ENCODE results near the gene ARHGAP10. TPM values are rescaled to one million over a fixed set of nuclear protein-coding genes. Genes with fewer than 3 reads are reported as not detected.

The ARHGAP10 gene
- total RNA-seq, 1 experiment from 2014 or later = 11.7 TPM

GRCh38 chr4:147822128-147822527, 90.2 kb downstream of the ARHGAP10 start:
- CTCF ChIA-PET = interaction anchor here (0.6 kb wide), 1 partner anchor 138 kb away, joined by 3 read pairs; no protein-coding TSS in a partner anchor
- no peaks in the 10 kb centered on the region for H3K36me3 ChIP-seq (ENCODE audit: control insufficient read depth, insufficient read depth, low read length)
- POLR2A ChIA-PET = no interaction called here
- intact Hi-C loops (cut with micrococcal nuclease; ENCODE audit: unreplicated experiment) = no loop called here
- no peak overlapping the region for H3K27ac ChIP-seq (ENCODE audit: low read length)
- no peaks in the 10 kb centered on the region for H3K4me1 ChIP-seq (ENCODE audit: control insufficient read depth, insufficient read depth, low read length)
- ATAC-seq (no peak), DNase-seq (ENCODE audit: low read depth, low spot score) (no peak)
- no TSS peak for BruUV-seq (replicated peaks)
- no peaks in the 10 kb centered on the region for H3K9me3 ChIP-seq (ENCODE audit: control insufficient read depth, insufficient read depth, low read depth, low read length)
- no peaks in the 10 kb centered on the region for H3K27me3 ChIP-seq (ENCODE audit: control insufficient read depth, insufficient read depth, low read length)
- TF ChIP-seq CTCF (IDR thresholded peaks at IDR 0.05) = no peak
- TF ChIP-seq REST (IDR thresholded peaks at IDR 0.05; ENCODE audit: insufficient read depth in 1 of 2, low read depth in 2 of 2, low read length in 1 of 2) = no peak
- no peak for TF ChIP-seq TCF7L2 (IDR thresholded peaks at IDR 0.05; ENCODE audit: low read depth, low read length)
- TF ChIP-seq POLR2AphosphoS5 (IDR thresholded peaks at IDR 0.05; ENCODE audit: low read depth, low read length) = no peak
- TF ChIP-seq SIN3A (IDR thresholded peaks at IDR 0.05; ENCODE audit: borderline replicate concordance, insufficient read depth, low read depth, low read length) = no peak
- in situ Hi-C loops (cut with HindIII; ENCODE audit: low pct_unique_long_range_greater_than_20kb, low sequenced_read_pairs) = no loop called here
- H3K4me3 ChIP-seq (ENCODE audit: low read depth in 2 of 2, low read length in 2 of 2) = no peak overlapping the region

GRCh38 chr4:147823130-147823529, 91.2 kb downstream of the ARHGAP10 start:
- Histone ChIP-seq H3K4me3 (ENCODE audit: low read depth in 2 of 2, low read length in 2 of 2) (no peak overlapping the region), H3K27me3 (ENCODE audit: control insufficient read depth, insufficient read depth, low read length) (no peaks in the 10 kb centered on the region), H3K36me3 (ENCODE audit: control insufficient read depth, insufficient read depth, low read length) (no peaks in the 10 kb centered on the region), H3K27ac (ENCODE audit: low read length) (no peak overlapping the region), H3K4me1 (ENCODE audit: control insufficient read depth, insufficient read depth, low read length) (no peaks in the 10 kb centered on the region), H3K9me3 (ENCODE audit: control insufficient read depth, insufficient read depth, low read depth, low read length) (no peaks in the 10 kb centered on the region)
- TF ChIP-seq POLR2AphosphoS5 (IDR thresholded peaks at IDR 0.05; ENCODE audit: low read depth, low read length) (no peak), SIN3A (IDR thresholded peaks at IDR 0.05; ENCODE audit: borderline replicate concordance, insufficient read depth, low read depth, low read length) (no peak), REST (IDR thresholded peaks at IDR 0.05; ENCODE audit: insufficient read depth in 1 of 2, low read depth in 2 of 2, low read length in 1 of 2) (no peak), TCF7L2 (IDR thresholded peaks at IDR 0.05; ENCODE audit: low read depth, low read length) (no peak), CTCF (IDR thresholded peaks at IDR 0.05) (no peak)
- ChIA-PET POLR2A (no interaction called here), CTCF (no interaction called here)
- intact Hi-C loops (cut with micrococcal nuclease; ENCODE audit: unreplicated experiment) (no loop called here), in situ Hi-C loops (cut with HindIII; ENCODE audit: low pct_unique_long_range_greater_than_20kb, low sequenced_read_pairs) (no loop called here)
- ATAC-seq (no peak), DNase-seq (ENCODE audit: low read depth, low spot score) (no peak)
- BruUV-seq (replicated peaks) = no TSS peak

Data from Panc1 (cell line).